Activated CD8-positive, alpha-beta memory T cell treated with anti-CD3 and anti-CD28 coated beads for 1 hour (primary cell): ENCODE results near the gene NR2F1-AS1.

Experiments
- DNase-seq, 2 donors: peaks; one replicate each; pipeline ENCODE4 v3.0.0-alpha.2; 2020; ENCODE audit warnings: low read depth in 1 of 2; ENCODE audit errors: extremely low read depth in 1 of 2

Gene NR2F1-AS1

GRCh38 chr5:93580927-93581445, at the start of gene NR2F1-AS1:
TSS of gene NR2F1-AS1 (minus strand) at chr5:93581219.
- DNase-seq: no peak

- no peak for DNase-seq
Measured at GRCh38 chr5:93626801-93627200, 45.8 kb upstream of the NR2F1-AS1 start.

GRCh38 chr5:93623153-93623552, 42.1 kb upstream of the NR2F1-AS1 start:
- DNase-seq: no peak

GRCh38 chr5:93622240-93622885, 41.3 kb upstream of the NR2F1-AS1 start:
- peak in 1 of 2 donors; percentile 8 for DNase-seq

- no peak for DNase-seq
Measured at GRCh38 chr5:93621327-93621798, 40.3 kb upstream of the NR2F1-AS1 start.

GRCh38 chr5:93620487-93621326, 39.7 kb upstream of the NR2F1-AS1 start:
- DNase-seq: peak in 1 of 2 donors; percentile 26

GRCh38 chr5:93616538-93617174, 35.6 kb upstream of the NR2F1-AS1 start:
- DNase-seq: no peak

GRCh38 chr5:93612855-93613243, 31.8 kb upstream of the NR2F1-AS1 start:
- no peak for DNase-seq

- DNase-seq: no peak
Measured at GRCh38 chr5:93611976-93612854, 31.2 kb upstream of the NR2F1-AS1 start.

- DNase-seq: no peak
Measured at GRCh38 chr5:93611273-93611975, 30.4 kb upstream of the NR2F1-AS1 start.

- no peak for DNase-seq
Measured at GRCh38 chr5:93610581-93611272, 29.7 kb upstream of the NR2F1-AS1 start.

GRCh38 chr5:93609762-93610161, 28.7 kb upstream of the NR2F1-AS1 start:
- DNase-seq: no peak

- DNase-seq: no peak
Measured at GRCh38 chr5:93608855-93609254, 27.8 kb upstream of the NR2F1-AS1 start.

GRCh38 chr5:93607367-93608258, 26.6 kb upstream of the NR2F1-AS1 start:
- no peak for DNase-seq

GRCh38 chr5:93606382-93606752, 25.3 kb upstream of the NR2F1-AS1 start:
- DNase-seq: no peak

GRCh38 chr5:93604644-93605515, 23.9 kb upstream of the NR2F1-AS1 start:
- DNase-seq: no peak
